ENCODE data around the gene XYLT1. TPM values are rescaled to one million over a fixed set of nuclear protein-coding genes. Genes with fewer than 3 reads are reported as not detected.

XYLT1 gene
- polyA plus RNA-seq, 1 donor (not counting 4 experiments of a cell fraction or from before 2014, with no cell fraction given), result 4.4 TPM

GRCh38 chr16:17501321-17501720, 30.6 kb upstream of the XYLT1 start:
- H2AFZ ChIP-seq (ENCODE audit: control insufficient read depth, low read length), result no peak overlapping the region
- H3K27ac ChIP-seq (ENCODE audit: control insufficient read depth, insufficient read depth, low read length), result no peak overlapping the region
- H3K9me1 ChIP-seq (ENCODE audit: control insufficient read depth, extremely low read depth, insufficient read depth, low read length), result no peaks in the 10 kb centered on the region
- FAIRE-seq, result no peak
- no peaks in the 10 kb centered on the region for H3K9me3 ChIP-seq (ENCODE audit: control insufficient read depth, low read depth, low read length)
- H3K4me2 ChIP-seq (ENCODE audit: control insufficient read depth, extremely low read depth, insufficient read depth, low read depth, low read length), result no peak overlapping the region
- no peaks in the 10 kb centered on the region for H3K4me1 ChIP-seq (ENCODE audit: control insufficient read depth, extremely low read depth, insufficient read depth, low read length)
- dilution Hi-C loops (cut with MboI; ENCODE audit: extremely low pct_ligation_motif_present, low sequenced_read_pairs), result no loop called here
- H3K4me3 ChIP-seq (ENCODE audit: control insufficient read depth in 2 of 3, extremely low read depth in 1 of 3, insufficient read depth in 2 of 3, low read depth in 1 of 3, low read length in 3 of 3), result no peak overlapping the region
- no peak for DNase-seq (ENCODE audit: low read depth, low spot score)
- no peak overlapping the region for H3K9ac ChIP-seq (ENCODE audit: control insufficient read depth, extremely low read depth, insufficient read depth, low read length)
- H3K79me2 ChIP-seq (ENCODE audit: control insufficient read depth, insufficient read depth, low read length), result no peaks in the 10 kb centered on the region
- TF ChIP-seq EZH2 (IDR thresholded peaks at IDR 0.05; ENCODE audit: low read length), result no peak
- TF ChIP-seq, protein P1, sequence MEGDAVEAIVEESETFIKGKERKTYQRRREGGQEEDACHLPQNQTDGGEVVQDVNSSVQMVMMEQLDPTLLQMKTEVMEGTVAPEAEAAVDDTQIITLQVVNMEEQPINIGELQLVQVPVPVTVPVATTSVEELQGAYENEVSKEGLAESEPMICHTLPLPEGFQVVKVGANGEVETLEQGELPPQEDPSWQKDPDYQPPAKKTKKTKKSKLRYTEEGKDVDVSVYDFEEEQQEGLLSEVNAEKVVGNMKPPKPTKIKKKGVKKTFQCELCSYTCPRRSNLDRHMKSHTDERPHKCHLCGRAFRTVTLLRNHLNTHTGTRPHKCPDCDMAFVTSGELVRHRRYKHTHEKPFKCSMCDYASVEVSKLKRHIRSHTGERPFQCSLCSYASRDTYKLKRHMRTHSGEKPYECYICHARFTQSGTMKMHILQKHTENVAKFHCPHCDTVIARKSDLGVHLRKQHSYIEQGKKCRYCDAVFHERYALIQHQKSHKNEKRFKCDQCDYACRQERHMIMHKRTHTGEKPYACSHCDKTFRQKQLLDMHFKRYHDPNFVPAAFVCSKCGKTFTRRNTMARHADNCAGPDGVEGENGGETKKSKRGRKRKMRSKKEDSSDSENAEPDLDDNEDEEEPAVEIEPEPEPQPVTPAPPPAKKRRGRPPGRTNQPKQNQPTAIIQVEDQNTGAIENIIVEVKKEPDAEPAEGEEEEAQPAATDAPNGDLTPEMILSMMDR (optimal IDR thresholded peaks at IDR 0.05 in 1 of 3, IDR thresholded peaks at IDR 0.05 in 1 of 3, conservative IDR thresholded peaks at IDR 0.05 in 1 of 3; ENCODE audit: extremely low read depth in 1 of 3, insufficient read depth in 2 of 3, low read length in 3 of 3), result no peak
- H3K36me3 ChIP-seq (ENCODE audit: control insufficient read depth in 2 of 2, extremely low read depth in 1 of 2, insufficient read depth in 2 of 2, low read length in 2 of 2), result no peaks in the 10 kb centered on the region
- H3K27me3 ChIP-seq (ENCODE audit: control insufficient read depth, extremely low read depth, insufficient read depth, low read length), result no peaks in the 10 kb centered on the region
- no peaks in the 10 kb centered on the region for H4K20me1 ChIP-seq (ENCODE audit: control insufficient read depth, extremely low read depth, insufficient read depth, low read length)

DNA sequence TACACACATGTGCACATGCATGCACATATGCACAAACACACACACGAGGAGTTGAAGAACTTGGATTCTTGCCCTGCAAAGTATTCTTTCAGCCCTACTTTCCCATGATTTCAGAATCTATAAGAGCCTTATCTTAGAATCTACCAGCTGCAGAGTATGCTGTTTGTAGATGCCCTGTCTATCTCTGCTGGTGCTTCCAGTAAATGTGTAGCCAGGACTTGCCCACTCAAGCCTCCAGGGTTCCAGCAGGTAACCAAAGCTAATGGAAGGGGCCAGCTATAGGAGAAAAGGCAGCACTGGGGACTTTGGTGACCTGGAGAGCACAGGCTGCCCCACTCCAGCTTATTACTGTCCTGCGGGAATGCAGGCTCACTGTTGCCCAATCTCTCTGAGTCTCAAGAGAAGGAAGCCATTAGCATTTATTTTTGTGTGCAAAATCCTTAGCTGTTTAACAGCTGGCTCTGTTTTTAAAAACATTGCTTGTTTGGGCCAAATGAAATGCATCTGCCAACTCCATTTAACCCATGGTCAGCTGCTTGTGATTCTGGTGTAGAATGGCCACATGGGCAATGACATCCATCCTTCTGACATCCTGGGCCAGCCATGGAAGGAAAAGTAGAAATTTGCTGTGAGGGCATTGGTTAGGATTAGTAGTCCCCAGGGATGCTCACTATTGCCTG, 28.6 kb upstream of the XYLT1 start:
- FAIRE-seq, result no peak
- Histone ChIP-seq H3K9me3 (ENCODE audit: control insufficient read depth, low read depth, low read length) (no peaks in the 10 kb centered on the region), H3K79me2 (ENCODE audit: control insufficient read depth, insufficient read depth, low read length) (no peaks in the 10 kb centered on the region), H3K27me3 (ENCODE audit: control insufficient read depth, extremely low read depth, insufficient read depth, low read length) (no peaks in the 10 kb centered on the region), H2AFZ (ENCODE audit: control insufficient read depth, low read length) (no peak overlapping the region), H3K9ac (ENCODE audit: control insufficient read depth, extremely low read depth, insufficient read depth, low read length) (no peak overlapping the region), H4K20me1 (ENCODE audit: control insufficient read depth, extremely low read depth, insufficient read depth, low read length) (no peaks in the 10 kb centered on the region), H3K27ac (ENCODE audit: control insufficient read depth, insufficient read depth, low read length) (no peak overlapping the region), H3K36me3 (ENCODE audit: control insufficient read depth in 2 of 2, extremely low read depth in 1 of 2, insufficient read depth in 2 of 2, low read length in 2 of 2) (no peaks in the 10 kb centered on the region), H3K4me2 (ENCODE audit: control insufficient read depth, extremely low read depth, insufficient read depth, low read depth, low read length) (no peak overlapping the region), H3K4me1 (ENCODE audit: control insufficient read depth, extremely low read depth, insufficient read depth, low read length) (no peaks in the 10 kb centered on the region), H3K9me1 (ENCODE audit: control insufficient read depth, extremely low read depth, insufficient read depth, low read length) (no peaks in the 10 kb centered on the region), H3K4me3 (ENCODE audit: control insufficient read depth in 2 of 3, extremely low read depth in 1 of 3, insufficient read depth in 2 of 3, low read depth in 1 of 3, low read length in 3 of 3) (no peak overlapping the region)
- TF ChIP-seq, protein P1 (optimal IDR thresholded peaks at IDR 0.05 in 1 of 3, IDR thresholded peaks at IDR 0.05 in 1 of 3, conservative IDR thresholded peaks at IDR 0.05 in 1 of 3; ENCODE audit: extremely low read depth in 1 of 3, insufficient read depth in 2 of 3, low read length in 3 of 3), result no peak
- no peak for TF ChIP-seq EZH2 (IDR thresholded peaks at IDR 0.05; ENCODE audit: low read length)
- dilution Hi-C loops (cut with MboI; ENCODE audit: extremely low pct_ligation_motif_present, low sequenced_read_pairs), result no loop called here
- no peak for DNase-seq (ENCODE audit: low read depth, low spot score)
